ENCODE results near the gene TMEM141. TPM values are rescaled to one million over a fixed set of nuclear protein-coding genes. Genes with fewer than 3 reads are reported as not detected.
"Not testable (repeated sequence)": the region's sequence is repeated elsewhere in the genome, so short reads cannot be mapped to it uniquely, and the experiment has no call there.

Gene TMEM141
- total and polyA plus RNA-seq, 10 of the 15 experiments (the other 5 are each of a cell fraction or from before 2014, with no cell fraction given) = 7.8 to 48.6 (median 34.4) TPM

DNA sequence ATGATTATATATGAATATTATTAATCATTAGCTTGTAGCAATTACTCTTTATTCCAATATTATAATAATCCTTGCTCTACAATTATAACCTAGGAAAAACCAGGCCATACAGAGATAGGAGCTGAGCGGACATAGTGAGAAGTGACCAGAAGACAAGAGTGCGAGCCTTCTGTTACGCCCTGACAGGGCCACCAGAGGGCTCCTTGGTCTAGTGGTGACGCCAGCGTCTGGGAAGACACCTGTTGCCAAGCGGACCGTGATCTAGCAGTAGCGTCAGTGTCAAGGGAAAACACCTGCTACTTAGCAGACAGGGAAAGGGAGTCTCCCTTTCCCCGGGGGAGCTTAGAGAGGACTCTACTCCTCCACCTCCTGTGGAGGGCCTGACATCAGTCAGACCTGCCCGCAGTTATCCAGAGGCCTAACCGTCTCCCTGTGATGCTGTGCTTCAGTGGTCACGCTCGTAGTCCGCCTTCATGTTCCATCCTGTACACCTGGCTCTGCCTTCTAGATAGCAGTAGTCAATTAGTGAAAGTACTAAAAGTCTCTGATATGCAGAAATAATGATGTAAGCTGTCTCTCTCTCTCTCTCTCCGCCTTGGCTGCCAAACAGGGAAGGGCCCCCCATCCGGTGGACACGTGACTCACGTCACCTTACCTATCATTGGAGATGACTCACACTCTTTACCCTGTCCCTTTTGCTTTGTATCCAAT lies 24.6 kb upstream of the TMEM141 start:
- H3K9ac ChIP-seq (ENCODE audit: control insufficient read depth, insufficient read depth, low read length); H3K4me3 ChIP-seq; H3K79me2 ChIP-seq (ENCODE audit: control insufficient read depth, insufficient read depth, low read length); DNase-seq (ENCODE audit: low read depth, low spot score); in situ Hi-C loops (cut with MboI); intact Hi-C loops (cut with micrococcal nuclease; ENCODE audit: unreplicated experiment); H3K9me3 ChIP-seq (replicated peaks; ENCODE audit: control insufficient read depth, insufficient read depth, low read length); H4K20me1 ChIP-seq (ENCODE audit: control insufficient read depth, insufficient read depth); BruUV-seq (replicated peaks); H3K27me3 ChIP-seq (replicated peaks in 1 of 2; ENCODE audit: control insufficient read depth in 2 of 2, insufficient read depth in 2 of 2, low read length in 1 of 2); H3K36me3 ChIP-seq (ENCODE audit: control insufficient read depth in 2 of 2, insufficient read depth in 2 of 2, low read length in 1 of 2): not testable (repeated sequence)
- 3% methylated on average over 13 of the region's 18 CpGs for WGBS (ENCODE audit: insufficient coverage, insufficient replicate concordance, low lambda C conversion rate, missing lambda C conversion rate)
- ChIA-PET CTCF (interaction anchor here (0.6 to 9.3 kb wide), 16 partner anchors 11 to 470 kb away, joined by 3 to 163 read pairs (median 4); partner anchors contain the start of genes TMEM141 and TRAF2), RAD21 (ENCODE audit: unreplicated experiment) (interaction anchor here (0.6 to 2.5 kb wide), 16 partner anchors 11 to 269 kb away, joined by 3 to 9 read pairs (median 4); partner anchors contain the start of genes FUT7, PAXX and TMEM141), POLR2A (interaction anchor here (0.5 to 1.5 kb wide), 8 partner anchors 11 to 445 kb away, joined by 3 to 5 read pairs (median 4); no protein-coding TSS in a partner anchor), SMC1A (ENCODE audit: uncharacterized antibody, unreplicated experiment) (interaction anchor here (1.1 to 3.7 kb wide), 7 partner anchors 11 to 269 kb away, joined by 3 to 23 read pairs (median 4); no protein-coding TSS in a partner anchor)
- FAIRE-seq = peak; percentile 84
- peak; percentile 75 for ATAC-seq
- Histone ChIP-seq H3K27ac (ENCODE audit: control insufficient read depth, insufficient read depth) (peak overlapping the region; percentile 25; the same call in 1 of the 2 replicates), H3K4me2 (ENCODE audit: control insufficient read depth, insufficient read depth) (peak overlapping the region; percentile 53), H2AFZ (ENCODE audit: control insufficient read depth, low read depth, low read length) (peak overlapping the region; percentile 17; the same call in 1 of the 2 replicates), H3K4me1 (ENCODE audit: control insufficient read depth, insufficient read depth, low read length) (peaks cover 26% of the 10 kb centered on the region)
- TF ChIP-seq RAD51 (IDR thresholded peaks at IDR 0.05) (peak; percentile 97), RELB (IDR thresholded peaks at IDR 0.05; ENCODE audit: low read depth) (peak; percentile 35; the same call in 1 of the 2 replicates), IKZF1 (conservative IDR thresholded peaks at IDR 0.05) (peak; percentile 51), TCF12 (IDR thresholded peaks at IDR 0.05; ENCODE audit: low read depth, low read length) (0 out of 2 replicates have a peak, but pooled peaks have one; percentile 15), SMAD1 (IDR thresholded peaks at IDR 0.05; ENCODE audit: low read depth, partially characterized antibody) (peak; percentile 20), RAD21 (IDR thresholded peaks at IDR 0.05; ENCODE audit: insufficient read depth, low read depth, low read length) (0 out of 2 replicates have a peak, but pooled peaks have one; percentile 7), SRF (IDR thresholded peaks at IDR 0.05; ENCODE audit: low read depth in 2 of 2, low read length in 2 of 2) (peak in 1 of 2 experiments; percentile 78; a peak in 2 of 4 replicates), ZNF207 (IDR thresholded peaks at IDR 0.05; ENCODE audit: borderline replicate concordance) (0 out of 2 replicates have a peak, but pooled peaks have one; percentile 14), JUNB (IDR thresholded peaks at IDR 0.05) (peak; percentile 65), CREM (IDR thresholded peaks at IDR 0.05; ENCODE audit: low read depth) (peak; percentile 42), USF1 (IDR thresholded peaks at IDR 0.05; ENCODE audit: borderline replicate concordance, extremely low read length, insufficient read depth, low read depth, low read length) (peak; percentile 71), SKIL (IDR thresholded peaks at IDR 0.05; ENCODE audit: low read depth, poor library complexity, severe bottlenecking) (peak; percentile 76), MTA2 (IDR thresholded peaks at IDR 0.05; ENCODE audit: low read depth) (peak; percentile 66; the same call in 1 of the 2 replicates), EP300 (IDR thresholded peaks at IDR 0.05; ENCODE audit: borderline replicate concordance in 1 of 2, control insufficient read depth in 1 of 2, low read depth in 2 of 2, low read length in 2 of 2) (0 out of 4 replicates have a peak, but pooled peaks of 1 of the 2 experiments have one; percentile 17), IKZF2 (IDR thresholded peaks at IDR 0.05) (peak; percentile 72 to 80), MEF2B (IDR thresholded peaks at IDR 0.05; ENCODE audit: partially characterized antibody, poor library complexity, severe bottlenecking) (peak; percentile 46), NBN (IDR thresholded peaks at IDR 0.05) (peak; percentile 68; the same call in 1 of the 2 replicates), EED (IDR thresholded peaks at IDR 0.05; ENCODE audit: low read depth) (peak; percentile 86)
